K562 (cell line): Measurements from ENCODE around the gene CYP11A1. TPM values are rescaled to one million over a fixed set of nuclear protein-coding genes. Genes with fewer than 3 reads are reported as not detected.

Experiments used
- BCOR ChIP-seq: fragments of 450-650 bp; IDR thresholded peaks from 2 replicates; pipeline ENCODE4 v1.6.1; 2016
- CBFB ChIP-seq: sonication (generic); formaldehyde crosslinking; IDR thresholded peaks from 2 replicates; pipeline ENCODE4 v1.4.0; 2020; ENCODE audit warnings: mild to moderate bottlenecking, missing genetic modification reagents
- COPS2 ChIP-seq: fragments of 450-650 bp; conservative IDR thresholded peaks from 2 replicates; pipeline ENCODE4 v1.6.1; 2016; ENCODE audit warnings: mild to moderate bottlenecking, moderate library complexity
- FIP1L1 ChIP-seq: fragments of 200-400 bp; formaldehyde crosslinking; IDR thresholded peaks from 2 replicates; pipeline ENCODE4 v1.6.1; 2018; ENCODE audit warnings: mild to moderate bottlenecking, low read depth, low read length; ENCODE audit not compliant: poor library complexity, severe bottlenecking
- GTF2A2 ChIP-seq: IDR thresholded peaks from 2 replicates; pipeline ENCODE4 v1.6.1; 2016; ENCODE audit warnings: mild to moderate bottlenecking, missing genetic modification characterization, missing compliant biosample characterization
- HMGXB4 ChIP-seq: sonication (generic); formaldehyde crosslinking; IDR thresholded peaks from 2 replicates; pipeline ENCODE4 v1.8.1; 2023; ENCODE audit warnings: mild to moderate bottlenecking, missing genetic modification reagents
- NUFIP1 ChIP-seq: fragments of 450-650 bp; IDR thresholded peaks from 2 replicates; pipeline ENCODE4 v1.6.1; 2018; ENCODE audit not compliant: partially characterized antibody
- POLR3G ChIP-seq: IDR thresholded peaks from 2 replicates; pipeline ENCODE4 v1.6.1; 2011; ENCODE audit not compliant: insufficient read length, insufficient replicate concordance; ENCODE audit errors: extremely low read depth
- PRPF4 ChIP-seq: fragments of 200-400 bp; formaldehyde crosslinking; IDR thresholded peaks from one replicate; pipeline ENCODE4 v1.6.1; 2017; ENCODE audit warnings: low read length, low read depth, mild to moderate bottlenecking; ENCODE audit not compliant: insufficient read depth, poor library complexity, severe bottlenecking
- SMAD4 ChIP-seq: fragments of 250-450 bp; sonication (Bioruptor Pico); conservative IDR thresholded peaks from 2 replicates; pipeline ENCODE4 v1.8.0; 2021; ENCODE audit warnings: inconsistent platforms, mild to moderate bottlenecking, moderate library complexity
- SP1 ChIP-seq: sonication (generic); formaldehyde crosslinking; IDR thresholded peaks from 2 replicates; pipeline ENCODE4 v1.8.1; 2022; ENCODE audit warnings: mild to moderate bottlenecking, missing genetic modification reagents
- TCF15 ChIP-seq: fragments of 250-450 bp; sonication (Bioruptor Pico); IDR thresholded peaks from 2 replicates; pipeline ENCODE4 v1.8.0; 2022; ENCODE audit warnings: moderate library complexity, mild to moderate bottlenecking, inconsistent platforms
- WHSC1 ChIP-seq: IDR thresholded peaks from one replicate; pipeline ENCODE4 v1.6.1; 2012; ENCODE audit warnings: low read length, control low read depth, inconsistent platforms
- ZKSCAN1 ChIP-seq: fragments of 150-350 bp; IDR thresholded peaks from 2 replicates; pipeline ENCODE4 v1.6.1; 2016; ENCODE audit warnings: low read depth, low read length
- ZNF121 ChIP-seq: sonication (generic); formaldehyde crosslinking; conservative IDR thresholded peaks from 2 replicates; pipeline ENCODE4 v1.8.0; 2022; ENCODE audit warnings: missing genetic modification reagents
- ZNF217 ChIP-seq: sonication (generic); formaldehyde crosslinking; IDR thresholded peaks from 2 replicates; pipeline ENCODE4 v1.8.0; 2022; ENCODE audit warnings: mild to moderate bottlenecking, missing genetic modification reagents
- polyA plus RNA-seq, 8 experiments: library from polyadenylated mRNA; depleted of rRNA in 4 of 8; stranded (reverse) in 5 of 8; unstranded in 3 of 8; fragments of >200 nt; fragmentation: Nextera tagmentation in 2 of 8; fragmentation: Illumina TruSeq in 1 of 8; extraction: Ambion mirVana in 2 of 8; extraction: Trizol in 1 of 8; gene quantifications; 2 replicates each; pipeline versions ENCODE4 v1.2.1 to v1.2.3, GENCODE V29; 2011 to 2014; ENCODE audit warnings: inconsistent platforms in 1 of 8, missing spikeins in 1 of 8
- total RNA-seq, 7 experiments: library from RNA; depleted of rRNA in 6 of 7; stranded (reverse); fragments of >200 nt in 6 of 7; fragmentation: Illumina TruSeq in 2 of 7; extraction: Trizol in 2 of 7; gene quantifications; 2 replicates each; pipeline versions ENCODE4 v1.2.1 to v1.2.3, GENCODE V29; 2011 to 2021; ENCODE audit warnings: low replicate concordance in 1 of 7
- TF ChIP-seq, protein P1 (sequence below): fragments of 200-800 bp; sonication (Bioruptor generic); IDR thresholded peaks from 2 replicates; pipeline ENCODE4 v1.6.1; 2017; ENCODE audit warnings: missing genetic modification characterization, missing compliant biosample characterization
- TF ChIP-seq, protein P2 (sequence below), 2 experiments: fragments of 450-650 bp; IDR thresholded peaks; 2 replicates each; pipeline ENCODE4 v1.6.1; 2018; ENCODE audit warnings: mild to moderate bottlenecking in 2 of 2, low read depth in 1 of 2; ENCODE audit not compliant: partially characterized antibody in 2 of 2

Gene CYP11A1
- total and polyA plus RNA-seq, 9 of the 15 experiments (the other 6 are each of a cell fraction or from before 2014, with no cell fraction given), result 0.06 to 0.24 (median 0.10) TPM; not detected in 4

DNA sequence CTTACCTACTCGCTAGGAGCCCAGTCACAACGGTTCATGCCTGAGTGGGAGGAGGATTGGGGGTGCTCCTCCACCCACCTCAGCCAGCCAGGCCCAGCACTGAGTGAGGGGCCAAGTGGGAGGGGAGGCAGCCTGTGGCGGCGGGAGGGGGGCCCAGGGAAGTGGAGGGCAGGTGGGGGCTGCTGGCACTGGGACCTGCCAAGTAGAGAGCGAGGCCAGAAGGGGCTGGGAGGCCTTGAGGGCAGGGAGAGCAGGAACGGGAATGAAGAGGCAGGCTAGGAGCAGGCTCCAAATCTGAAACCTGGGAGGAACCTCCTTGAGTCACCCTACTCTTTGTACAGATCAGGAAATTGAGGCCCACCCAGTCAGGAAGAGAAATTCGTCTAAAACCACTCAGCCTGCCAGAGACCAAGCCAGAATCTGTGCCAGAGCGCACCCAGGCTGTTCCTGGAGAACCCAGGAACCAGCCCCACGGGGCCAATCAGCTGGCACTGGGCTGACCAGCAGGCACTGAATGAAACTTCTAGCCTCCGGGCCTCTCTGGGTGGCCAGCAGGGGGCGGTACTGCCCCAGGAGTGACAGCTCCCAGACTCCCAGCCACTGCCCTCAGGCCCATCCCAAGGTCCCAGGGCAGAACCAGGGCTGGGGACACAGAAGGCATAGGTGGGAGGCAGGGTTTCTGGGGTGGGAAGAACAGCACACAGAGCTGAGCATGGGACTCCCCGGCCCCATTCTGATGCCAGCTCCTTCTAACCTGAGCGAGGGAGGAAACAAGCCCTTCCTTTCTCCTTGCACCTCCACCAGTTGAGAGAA is 14.8 kb upstream of the CYP11A1 start (continued):
- TF ChIP-seq PRPF4, result no peak
- TF ChIP-seq NUFIP1, result no peak
- no peak for TF ChIP-seq TCF15 (CRISPR knock-in tag)
- no peak for TF ChIP-seq POLR3G
- TF ChIP-seq BCOR, result no peak
- no peak for TF ChIP-seq ZNF217 (CRISPR knock-in tag)
- TF ChIP-seq, protein P1, sequence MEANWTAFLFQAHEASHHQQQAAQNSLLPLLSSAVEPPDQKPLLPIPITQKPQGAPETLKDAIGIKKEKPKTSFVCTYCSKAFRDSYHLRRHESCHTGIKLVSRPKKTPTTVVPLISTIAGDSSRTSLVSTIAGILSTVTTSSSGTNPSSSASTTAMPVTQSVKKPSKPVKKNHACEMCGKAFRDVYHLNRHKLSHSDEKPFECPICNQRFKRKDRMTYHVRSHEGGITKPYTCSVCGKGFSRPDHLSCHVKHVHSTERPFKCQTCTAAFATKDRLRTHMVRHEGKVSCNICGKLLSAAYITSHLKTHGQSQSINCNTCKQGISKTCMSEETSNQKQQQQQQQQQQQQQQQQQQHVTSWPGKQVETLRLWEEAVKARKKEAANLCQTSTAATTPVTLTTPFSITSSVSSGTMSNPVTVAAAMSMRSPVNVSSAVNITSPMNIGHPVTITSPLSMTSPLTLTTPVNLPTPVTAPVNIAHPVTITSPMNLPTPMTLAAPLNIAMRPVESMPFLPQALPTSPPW (CRISPR knock-in tag), result peak; percentile 10; the same call in 1 of the 2 replicates
- TF ChIP-seq ZKSCAN1, result no peak
- TF ChIP-seq, protein P2, sequence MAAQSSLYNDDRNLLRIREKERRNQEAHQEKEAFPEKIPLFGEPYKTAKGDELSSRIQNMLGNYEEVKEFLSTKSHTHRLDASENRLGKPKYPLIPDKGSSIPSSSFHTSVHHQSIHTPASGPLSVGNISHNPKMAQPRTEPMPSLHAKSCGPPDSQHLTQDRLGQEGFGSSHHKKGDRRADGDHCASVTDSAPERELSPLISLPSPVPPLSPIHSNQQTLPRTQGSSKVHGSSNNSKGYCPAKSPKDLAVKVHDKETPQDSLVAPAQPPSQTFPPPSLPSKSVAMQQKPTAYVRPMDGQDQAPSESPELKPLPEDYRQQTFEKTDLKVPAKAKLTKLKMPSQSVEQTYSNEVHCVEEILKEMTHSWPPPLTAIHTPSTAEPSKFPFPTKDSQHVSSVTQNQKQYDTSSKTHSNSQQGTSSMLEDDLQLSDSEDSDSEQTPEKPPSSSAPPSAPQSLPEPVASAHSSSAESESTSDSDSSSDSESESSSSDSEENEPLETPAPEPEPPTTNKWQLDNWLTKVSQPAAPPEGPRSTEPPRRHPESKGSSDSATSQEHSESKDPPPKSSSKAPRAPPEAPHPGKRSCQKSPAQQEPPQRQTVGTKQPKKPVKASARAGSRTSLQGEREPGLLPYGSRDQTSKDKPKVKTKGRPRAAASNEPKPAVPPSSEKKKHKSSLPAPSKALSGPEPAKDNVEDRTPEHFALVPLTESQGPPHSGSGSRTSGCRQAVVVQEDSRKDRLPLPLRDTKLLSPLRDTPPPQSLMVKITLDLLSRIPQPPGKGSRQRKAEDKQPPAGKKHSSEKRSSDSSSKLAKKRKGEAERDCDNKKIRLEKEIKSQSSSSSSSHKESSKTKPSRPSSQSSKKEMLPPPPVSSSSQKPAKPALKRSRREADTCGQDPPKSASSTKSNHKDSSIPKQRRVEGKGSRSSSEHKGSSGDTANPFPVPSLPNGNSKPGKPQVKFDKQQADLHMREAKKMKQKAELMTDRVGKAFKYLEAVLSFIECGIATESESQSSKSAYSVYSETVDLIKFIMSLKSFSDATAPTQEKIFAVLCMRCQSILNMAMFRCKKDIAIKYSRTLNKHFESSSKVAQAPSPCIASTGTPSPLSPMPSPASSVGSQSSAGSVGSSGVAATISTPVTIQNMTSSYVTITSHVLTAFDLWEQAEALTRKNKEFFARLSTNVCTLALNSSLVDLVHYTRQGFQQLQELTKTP (IDR thresholded peaks at IDR 0.05; ENCODE audit: low read depth in 1 of 2, partially characterized antibody in 2 of 2), result no peak
- no peak for TF ChIP-seq FIP1L1
- no peak for TF ChIP-seq COPS2
- no peak for TF ChIP-seq ZNF121
- TF ChIP-seq SMAD4 (CRISPR knock-in tag), result 0 out of 2 replicates have a peak, but pooled peaks have one; percentile 14
- TF ChIP-seq CBFB, result no peak
- TF ChIP-seq WHSC1, result no peak
- TF ChIP-seq HMGXB4 (CRISPR knock-in tag), result no peak
- no peak for TF ChIP-seq GTF2A2 (tag)
- 0 out of 2 replicates have a peak, but pooled peaks have one; percentile 45 for TF ChIP-seq SP1 (CRISPR knock-in tag)
